ENCODE measurements around the gene PXYLP1. TPM values are rescaled to one million over a fixed set of nuclear protein-coding genes. Genes with fewer than 3 reads are reported as not detected.

The PXYLP1 gene
- total RNA-seq, 2 donors from 2014 or later: 37.7 to 53.6 TPM

- no peak overlapping the region for H3K4me3 Mint-ChIP-seq
- no peak for DNase-seq
- no peak overlapping the region for H3K27ac Mint-ChIP-seq
- peaks cover 57% of the 10 kb centered on the region for H3K4me1 Mint-ChIP-seq
- Histone ChIP-seq H3K27me3 (ENCODE audit: control insufficient read depth, insufficient read depth, low read length, poor library complexity, severe bottlenecking) (no peaks in the 10 kb centered on the region), H3K9ac (ENCODE audit: extremely low read depth, low read length, poor library complexity, severe bottlenecking) (no peak overlapping the region), H3K36me3 (ENCODE audit: control insufficient read depth, insufficient read depth, low read length) (no peaks in the 10 kb centered on the region), H3K27ac (ENCODE audit: low read depth, low read length) (peak overlapping the region; percentile 48), H3K9me3 (ENCODE audit: control insufficient read depth, low read length) (no peaks in the 10 kb centered on the region), H3K4me3 (ENCODE audit: low read length) (no peak overlapping the region), H3K4me1 (ENCODE audit: control insufficient read depth, insufficient read depth, low read length) (peaks cover 13% of the 10 kb centered on the region)
- no peaks in the 10 kb centered on the region for H3K9me3 Mint-ChIP-seq
- H3K36me3 Mint-ChIP-seq (ENCODE audit: low read depth): no peaks in the 10 kb centered on the region
- H3K27me3 Mint-ChIP-seq (ENCODE audit: insufficient read depth): peaks cover 3% of the 10 kb centered on the region
- WGBS, 2 experiments (ENCODE audit: insufficient coverage in 1 of 2, insufficient read length in 1 of 2): 75 to 85% methylated on average over 9 of the region's 9 CpGs
- no peak for TF ChIP-seq CTCF (conservative IDR thresholded peaks at IDR 0.05)
Observed at GRCh38 chr3:141331377-141332318, 100.0 kb downstream of the PXYLP1 start.

- TF ChIP-seq CTCF (conservative IDR thresholded peaks at IDR 0.05): no peak
- WGBS, 2 experiments (ENCODE audit: insufficient coverage in 1 of 2, insufficient read length in 1 of 2): 93 to 100% methylated on average over 2 to 5 of the region's 5 CpGs
- H3K4me3 Mint-ChIP-seq: no peak overlapping the region
- H3K4me1 ChIP-seq (ENCODE audit: control insufficient read depth, insufficient read depth, low read length): peaks cover 19% of the 10 kb centered on the region
- peak overlapping the region; percentile 45 for H3K27ac ChIP-seq (ENCODE audit: low read depth, low read length)
- H3K9me3 ChIP-seq (ENCODE audit: control insufficient read depth, low read length): no peaks in the 10 kb centered on the region
- no peak overlapping the region for H3K4me3 ChIP-seq (ENCODE audit: low read length)
- peaks cover 57% of the 10 kb centered on the region for H3K4me1 Mint-ChIP-seq
- no peak for DNase-seq
- no peak overlapping the region for H3K9ac ChIP-seq (ENCODE audit: extremely low read depth, low read length, poor library complexity, severe bottlenecking)
- no peak overlapping the region for H3K27ac Mint-ChIP-seq
- H3K27me3 ChIP-seq (ENCODE audit: control insufficient read depth, insufficient read depth, low read length, poor library complexity, severe bottlenecking): no peaks in the 10 kb centered on the region
- peaks cover 3% of the 10 kb centered on the region for H3K27me3 Mint-ChIP-seq (ENCODE audit: insufficient read depth)
- no peaks in the 10 kb centered on the region for H3K36me3 Mint-ChIP-seq (ENCODE audit: low read depth)
- no peaks in the 10 kb centered on the region for H3K9me3 Mint-ChIP-seq
- H3K36me3 ChIP-seq (ENCODE audit: control insufficient read depth, insufficient read depth, low read length): no peaks in the 10 kb centered on the region
Observed at GRCh38 chr3:141332416-141332815, 100.8 kb downstream of the PXYLP1 start.

GRCh38 chr3:141333836-141334626 lies 102.4 kb downstream of the PXYLP1 start:
- Mint-ChIP-seq H3K4me1 (peaks cover 52% of the 10 kb centered on the region), H3K4me3 (peak overlapping the region; percentile 0), H3K36me3 (ENCODE audit: low read depth) (no peaks in the 10 kb centered on the region), H3K27me3 (ENCODE audit: insufficient read depth) (peaks cover 3% of the 10 kb centered on the region), H3K27ac (peak overlapping the region; percentile 14), H3K9me3 (no peaks in the 10 kb centered on the region)
- Histone ChIP-seq H3K4me1 (ENCODE audit: control insufficient read depth, insufficient read depth, low read length) (peaks cover 21% of the 10 kb centered on the region), H3K9me3 (ENCODE audit: control insufficient read depth, low read length) (peaks cover 4% of the 10 kb centered on the region), H3K27ac (ENCODE audit: low read depth, low read length) (no peak overlapping the region), H3K4me3 (ENCODE audit: low read length) (no peak overlapping the region), H3K27me3 (ENCODE audit: control insufficient read depth, insufficient read depth, low read length, poor library complexity, severe bottlenecking) (no peaks in the 10 kb centered on the region), H3K9ac (ENCODE audit: extremely low read depth, low read length, poor library complexity, severe bottlenecking) (no peak overlapping the region), H3K36me3 (ENCODE audit: control insufficient read depth, insufficient read depth, low read length) (no peaks in the 10 kb centered on the region)
- DNase-seq: no peak
- WGBS, 2 experiments (ENCODE audit: insufficient coverage in 1 of 2, insufficient read length in 1 of 2): 92 to 100% methylated on average over 3 of the region's 3 CpGs
- no peak for TF ChIP-seq CTCF (conservative IDR thresholded peaks at IDR 0.05)

Measured in endodermal cell (in vitro differentiated cells).